HEK293 (cell line): Measurements from ENCODE around the gene NACA2.

Experiments
- CTCF ChIA-PET: fragments of 350-600 bp; formaldehyde crosslinking; extraction: SDS; loops from one replicate; lab custom pipeline; 2021; ENCODE audit warnings: antibody characterized with exemption; lab: Yijun Ruan, JAX
- POLR2A ChIA-PET: fragments of 300-600 bp; formaldehyde crosslinking; extraction: SDS; loops from one replicate; lab custom pipeline; 2020; ENCODE audit warnings: antibody characterized with exemption, inconsistent platforms; lab: Yijun Ruan, JAX
- H3K27ac ChIP-seq: fragments of 200-500 bp; sonication (Bioruptor generic); 2 replicates; pipeline ENCODE4 v1.5.1; 2014; ENCODE audit warnings: low read depth, low read length, control low read depth, inconsistent platforms; ENCODE audit errors: extremely low read depth
- H3K36me3 ChIP-seq, 2 experiments: fragments of 200-500 bp in 1 of 2; sonication (Bioruptor generic) in 1 of 2; 1 replicate in 1 of 2; 2 replicates in 1 of 2; pipeline ENCODE4 v1.5.1; 2014 to 2017; ENCODE audit warnings: inconsistent platforms in 2 of 2, low read length in 2 of 2; ENCODE audit not compliant: control insufficient read depth in 2 of 2, insufficient read depth in 1 of 2
- H3K4me1 ChIP-seq: fragments of 200-500 bp; sonication (Bioruptor generic); 2 replicates; pipeline ENCODE4 v1.5.1; 2014; ENCODE audit warnings: mild to moderate bottlenecking, low read length, inconsistent platforms; ENCODE audit not compliant: control insufficient read depth, insufficient read depth
- H3K4me3 ChIP-seq: 2 replicates; pipeline ENCODE4 v1.5.1; 2011; ENCODE audit warnings: low read depth, mild to moderate bottlenecking, control low read depth, low read length, moderate library complexity
- H3K9me3 ChIP-seq: fragments of 200-500 bp; sonication (Bioruptor generic); 2 replicates; pipeline ENCODE4 v1.5.1; 2014; ENCODE audit warnings: low read depth, low read length, inconsistent platforms; ENCODE audit not compliant: control insufficient read depth, insufficient read depth
- SETDB1 ChIP-seq: IDR thresholded peaks from one replicate; pipeline ENCODE4 v1.6.1; 2017; ENCODE audit warnings: mild to moderate bottlenecking, low read length, moderate library complexity, mixed read lengths; ENCODE audit not compliant: insufficient read length
- ZNF473 ChIP-seq: fragments of 450-650 bp; formaldehyde crosslinking; IDR thresholded peaks from 2 replicates; pipeline ENCODE4 v1.5.1; 2017; ENCODE audit warnings: missing biosample characterization, missing genetic modification characterization
- TF ChIP-seq, protein P1 (sequence below): fragments of 450-650 bp; formaldehyde crosslinking; IDR thresholded peaks from 2 replicates; pipeline ENCODE4 v1.5.1; 2016; ENCODE audit warnings: missing biosample characterization, missing genetic modification characterization
- TF ChIP-seq, protein P2 (sequence below): fragments of 450-650 bp; formaldehyde crosslinking; conservative IDR thresholded peaks from 2 replicates; pipeline ENCODE4 v1.5.1; 2016; ENCODE audit warnings: low read depth, missing biosample characterization, missing genetic modification characterization

NACA2 gene

DNA sequence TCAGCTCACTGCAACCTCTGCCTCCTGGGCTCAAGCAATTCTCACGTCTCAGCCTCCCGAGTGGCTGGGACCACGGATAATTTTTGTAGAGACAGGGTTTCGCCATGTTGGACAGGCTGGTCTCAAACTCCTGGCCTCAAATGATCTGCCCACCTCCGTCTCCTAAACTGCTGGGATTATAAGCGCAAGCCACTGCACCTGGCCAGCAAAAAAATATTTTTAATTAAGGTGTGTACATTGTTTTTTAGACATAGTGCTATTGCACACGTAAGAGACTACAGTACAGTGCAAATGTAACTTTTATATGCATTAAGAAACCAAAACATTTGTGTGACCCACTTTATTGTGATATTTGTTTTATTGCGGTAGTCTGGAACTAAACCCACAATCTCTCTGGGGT, 49.0 kb downstream of the NACA2 start (continued):
- TF ChIP-seq, protein P1, sequence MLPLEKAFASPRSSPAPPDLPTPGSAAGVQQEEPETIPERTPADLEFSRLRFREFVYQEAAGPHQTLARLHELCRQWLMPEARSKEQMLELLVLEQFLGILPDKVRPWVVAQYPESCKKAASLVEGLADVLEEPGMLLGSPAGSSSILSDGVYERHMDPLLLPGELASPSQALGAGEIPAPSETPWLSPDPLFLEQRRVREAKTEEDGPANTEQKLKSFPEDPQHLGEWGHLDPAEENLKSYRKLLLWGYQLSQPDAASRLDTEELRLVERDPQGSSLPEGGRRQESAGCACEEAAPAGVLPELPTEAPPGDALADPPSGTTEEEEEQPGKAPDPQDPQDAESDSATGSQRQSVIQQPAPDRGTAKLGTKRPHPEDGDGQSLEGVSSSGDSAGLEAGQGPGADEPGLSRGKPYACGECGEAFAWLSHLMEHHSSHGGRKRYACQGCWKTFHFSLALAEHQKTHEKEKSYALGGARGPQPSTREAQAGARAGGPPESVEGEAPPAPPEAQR = no peak
- TF ChIP-seq, protein P2, sequence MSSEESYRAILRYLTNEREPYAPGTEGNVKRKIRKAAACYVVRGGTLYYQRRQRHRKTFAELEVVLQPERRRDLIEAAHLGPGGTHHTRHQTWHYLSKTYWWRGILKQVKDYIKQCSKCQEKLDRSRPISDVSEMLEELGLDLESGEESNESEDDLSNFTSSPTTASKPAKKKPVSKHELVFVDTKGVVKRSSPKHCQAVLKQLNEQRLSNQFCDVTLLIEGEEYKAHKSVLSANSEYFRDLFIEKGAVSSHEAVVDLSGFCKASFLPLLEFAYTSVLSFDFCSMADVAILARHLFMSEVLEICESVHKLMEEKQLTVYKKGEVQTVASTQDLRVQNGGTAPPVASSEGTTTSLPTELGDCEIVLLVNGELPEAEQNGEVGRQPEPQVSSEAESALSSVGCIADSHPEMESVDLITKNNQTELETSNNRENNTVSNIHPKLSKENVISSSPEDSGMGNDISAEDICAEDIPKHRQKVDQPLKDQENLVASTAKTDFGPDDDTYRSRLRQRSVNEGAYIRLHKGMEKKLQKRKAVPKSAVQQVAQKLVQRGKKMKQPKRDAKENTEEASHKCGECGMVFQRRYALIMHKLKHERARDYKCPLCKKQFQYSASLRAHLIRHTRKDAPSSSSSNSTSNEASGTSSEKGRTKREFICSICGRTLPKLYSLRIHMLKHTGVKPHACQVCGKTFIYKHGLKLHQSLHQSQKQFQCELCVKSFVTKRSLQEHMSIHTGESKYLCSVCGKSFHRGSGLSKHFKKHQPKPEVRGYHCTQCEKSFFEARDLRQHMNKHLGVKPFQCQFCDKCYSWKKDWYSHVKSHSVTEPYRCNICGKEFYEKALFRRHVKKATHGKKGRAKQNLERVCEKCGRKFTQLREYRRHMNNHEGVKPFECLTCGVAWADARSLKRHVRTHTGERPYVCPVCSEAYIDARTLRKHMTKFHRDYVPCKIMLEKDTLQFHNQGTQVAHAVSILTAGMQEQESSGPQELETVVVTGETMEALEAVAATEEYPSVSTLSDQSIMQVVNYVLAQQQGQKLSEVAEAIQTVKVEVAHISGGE (tag by site-specific recombination) = no peak

DNA sequence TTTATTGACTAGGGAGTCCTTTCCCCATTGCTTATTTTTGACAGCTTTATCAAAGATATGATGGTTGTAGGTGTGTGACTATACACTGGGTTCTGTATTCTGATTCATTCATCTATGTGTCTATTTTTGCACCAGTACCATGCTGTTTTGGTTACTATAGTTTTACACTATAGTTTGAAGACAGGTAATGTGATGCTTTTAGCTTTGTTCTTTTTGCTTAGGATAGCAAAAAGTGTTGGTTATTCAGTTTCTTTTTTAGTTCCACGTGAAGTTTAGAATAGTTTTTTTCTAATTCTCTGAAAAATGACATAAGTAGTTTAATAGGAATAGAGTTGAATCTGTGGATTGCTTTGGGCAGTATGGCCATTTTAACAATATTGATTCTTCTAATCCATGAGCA, 50.1 kb downstream of the NACA2 start:
- POLR2A ChIA-PET = no interaction called here
- Histone ChIP-seq H3K4me3 (no peak overlapping the region), H3K9me3 (no peaks in the 10 kb centered on the region), H3K36me3 (no peaks in the 10 kb centered on the region), H3K27ac (no peak overlapping the region), H3K4me1 (no peaks in the 10 kb centered on the region)
- CTCF ChIA-PET = interaction anchor here (0.6 to 1.4 kb wide), 2 partner anchors 10 to 79 kb away, joined by 4 to 5 read pairs; no protein-coding TSS in a partner anchor
- TF ChIP-seq SETDB1 (peak; percentile 52), ZNF473 (tag by site-specific recombination) (no peak)
